SU-DHL-6 (cell line): ENCODE measurements around the gene TRIOBP.

Experiments used
- H2AFZ ChIP-seq: fragments of 200-600 bp; sonication (generic); 2 replicates; pipeline ENCODE4 v1.6.1; 2014; ENCODE audit warnings: low read depth, mild to moderate bottlenecking, moderate library complexity, mixed read lengths, antibody characterized with exemption, low read length; ENCODE audit not compliant: severe bottlenecking
- H3F3A ChIP-seq: fragments of 200-600 bp; shearing (Covaris generic); 2 replicates; pipeline ENCODE4 v1.6.0; 2016; ENCODE audit warnings: antibody characterized with exemption, mild to moderate bottlenecking; ENCODE audit not compliant: insufficient read depth
- H3K27ac ChIP-seq: fragments of 200-600 bp; sonication (generic); 2 replicates; pipeline ENCODE4 v1.5.1; 2016; ENCODE audit warnings: low read depth, mild to moderate bottlenecking, low read length, moderate library complexity, mixed read lengths
- H3K27me3 ChIP-seq: fragments of 200-600 bp; sonication (generic), shearing (Covaris generic); 2 replicates; pipeline ENCODE4 v1.6.0; 2014; ENCODE audit warnings: mild to moderate bottlenecking, low read length
- H3K36me3 ChIP-seq: fragments of 200-600 bp; sonication (generic); 2 replicates; pipeline ENCODE4 v1.6.1; 2014; ENCODE audit warnings: mild to moderate bottlenecking, low read length, mixed read lengths
- H3K4me2 ChIP-seq: fragments of 300-600, 200-600 bp; shearing (Covaris generic), sonication (generic); 2 replicates; pipeline ENCODE4 v1.6.0; 2014; ENCODE audit warnings: low read length, low read depth, mild to moderate bottlenecking; ENCODE audit not compliant: poor library complexity, severe bottlenecking
- H3K4me3 ChIP-seq: fragments of 200-600 bp; sonication (generic); 2 replicates; pipeline ENCODE4 v1.5.1; 2014; ENCODE audit warnings: antibody characterized with exemption, low read length, mild to moderate bottlenecking, mixed read lengths; ENCODE audit not compliant: insufficient read depth, poor library complexity, severe bottlenecking
- H3K79me2 ChIP-seq: fragments of 200-600 bp; sonication (generic); 2 replicates; pipeline ENCODE4 v1.6.1; 2014; ENCODE audit warnings: mild to moderate bottlenecking, low read length, moderate library complexity; ENCODE audit not compliant: insufficient read depth
- H3K9ac ChIP-seq: fragments of 200-600 bp; sonication (generic); 2 replicates; pipeline ENCODE4 v1.7.0; 2014; ENCODE audit warnings: mild to moderate bottlenecking, low read length
- H3K9me2 ChIP-seq: fragments of 200-600 bp; sonication (generic); replicated peaks from 2 replicates; pipeline ENCODE4 v1.6.1; 2014; ENCODE audit warnings: low read length; ENCODE audit not compliant: insufficient read depth
- H3K9me3 ChIP-seq: fragments of 200-600 bp; sonication (generic); 2 replicates; pipeline ENCODE4 v1.6.1; 2014; ENCODE audit warnings: low read length, mixed read lengths; ENCODE audit not compliant: insufficient read depth
- H4K20me1 ChIP-seq: fragments of 200-600 bp; sonication (generic); 2 replicates; pipeline ENCODE4 v1.6.1; 2014; ENCODE audit warnings: low read depth, mild to moderate bottlenecking, antibody characterized with exemption, low read length, moderate library complexity, mixed read lengths
- CTCF ChIP-seq: fragments of 200-600 bp; sonication (generic); IDR thresholded peaks from one replicate; pipeline ENCODE4 v1.5.1; 2017; ENCODE audit warnings: antibody characterized with exemption, mild to moderate bottlenecking, low read length, moderate library complexity; ENCODE audit not compliant: insufficient read depth, poor library complexity, severe bottlenecking
- EZH2phosphoT487 ChIP-seq: fragments of 200-600 bp; sonication (generic), shearing (Covaris generic); conservative IDR thresholded peaks from 2 replicates; pipeline ENCODE4 v1.6.1; 2018; ENCODE audit warnings: mild to moderate bottlenecking, antibody characterized with exemption, low read length, moderate library complexity, mixed read lengths

Gene TRIOBP

GRCh38 chr22:37662039-37662438 lies 34.8 kb upstream of the TRIOBP start:
- Histone ChIP-seq H3K9me2 (no peaks in the 10 kb centered on the region), H3F3A (peaks cover 20% of the 10 kb centered on the region), H3K4me3 (no peak overlapping the region), H3K9me3 (no peaks in the 10 kb centered on the region), H3K4me2 (peak overlapping the region; percentile 94), H3K36me3 (no peaks in the 10 kb centered on the region), H2AFZ (no peak overlapping the region), H3K27ac (peak overlapping the region; percentile 47), H3K79me2 (peaks cover 67% of the 10 kb centered on the region), H3K27me3 (no peaks in the 10 kb centered on the region), H3K9ac (peak overlapping the region; percentile 19; the same call in 1 of the 2 replicates), H4K20me1 (peaks cover 3% of the 10 kb centered on the region; the same call in 1 of the 2 replicates)
- no peak for TF ChIP-seq EZH2phosphoT487
- TF ChIP-seq CTCF = no peak

DNA sequence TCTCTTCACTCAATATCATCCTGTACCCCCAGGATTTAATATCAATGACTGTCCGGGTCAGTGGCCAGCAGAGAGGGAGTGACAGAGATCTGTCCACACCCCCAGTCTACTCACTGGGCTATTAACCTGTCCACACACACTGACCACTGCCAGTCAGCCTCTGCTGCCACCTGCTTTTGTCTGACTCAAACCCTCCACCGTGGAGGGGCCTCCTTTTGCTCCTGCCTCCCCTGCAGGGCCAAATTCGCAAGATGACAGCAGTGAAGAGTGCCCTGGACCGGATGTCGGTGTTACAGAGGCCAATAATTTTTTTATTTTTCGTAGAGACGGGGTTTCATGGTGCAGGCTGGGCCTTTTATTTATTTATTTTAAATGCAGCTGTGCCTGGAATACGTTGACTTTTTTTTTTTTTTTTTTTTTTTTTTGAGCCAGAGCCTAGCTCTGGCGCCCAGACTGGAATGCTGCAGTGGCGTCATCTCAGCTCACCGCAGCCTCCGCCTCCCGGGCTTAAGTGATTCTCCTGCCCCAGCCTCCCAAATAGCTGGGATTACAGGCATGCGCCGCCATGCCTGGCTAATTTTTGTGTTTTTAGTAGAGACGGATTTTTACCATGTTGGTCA lies 33.2 kb upstream of the TRIOBP start:
- peaks cover 3% of the 10 kb centered on the region; the same call in 1 of the 2 replicates for H4K20me1 ChIP-seq
- H3K27ac ChIP-seq = peak overlapping the region; percentile 44
- no peak overlapping the region; the same call in 1 of the 2 replicates for H3K9ac ChIP-seq
- H3K9me3 ChIP-seq = no peaks in the 10 kb centered on the region
- peaks cover 67% of the 10 kb centered on the region for H3K79me2 ChIP-seq
- peak overlapping the region; percentile 10 for H3K4me2 ChIP-seq
- H3K27me3 ChIP-seq = no peaks in the 10 kb centered on the region
- no peaks in the 10 kb centered on the region for H3K36me3 ChIP-seq
- H3F3A ChIP-seq = peaks cover 20% of the 10 kb centered on the region
- no peak for TF ChIP-seq EZH2phosphoT487
- no peak overlapping the region for H3K4me3 ChIP-seq
- H3K9me2 ChIP-seq = no peaks in the 10 kb centered on the region
- H2AFZ ChIP-seq = no peak overlapping the region

DNA sequence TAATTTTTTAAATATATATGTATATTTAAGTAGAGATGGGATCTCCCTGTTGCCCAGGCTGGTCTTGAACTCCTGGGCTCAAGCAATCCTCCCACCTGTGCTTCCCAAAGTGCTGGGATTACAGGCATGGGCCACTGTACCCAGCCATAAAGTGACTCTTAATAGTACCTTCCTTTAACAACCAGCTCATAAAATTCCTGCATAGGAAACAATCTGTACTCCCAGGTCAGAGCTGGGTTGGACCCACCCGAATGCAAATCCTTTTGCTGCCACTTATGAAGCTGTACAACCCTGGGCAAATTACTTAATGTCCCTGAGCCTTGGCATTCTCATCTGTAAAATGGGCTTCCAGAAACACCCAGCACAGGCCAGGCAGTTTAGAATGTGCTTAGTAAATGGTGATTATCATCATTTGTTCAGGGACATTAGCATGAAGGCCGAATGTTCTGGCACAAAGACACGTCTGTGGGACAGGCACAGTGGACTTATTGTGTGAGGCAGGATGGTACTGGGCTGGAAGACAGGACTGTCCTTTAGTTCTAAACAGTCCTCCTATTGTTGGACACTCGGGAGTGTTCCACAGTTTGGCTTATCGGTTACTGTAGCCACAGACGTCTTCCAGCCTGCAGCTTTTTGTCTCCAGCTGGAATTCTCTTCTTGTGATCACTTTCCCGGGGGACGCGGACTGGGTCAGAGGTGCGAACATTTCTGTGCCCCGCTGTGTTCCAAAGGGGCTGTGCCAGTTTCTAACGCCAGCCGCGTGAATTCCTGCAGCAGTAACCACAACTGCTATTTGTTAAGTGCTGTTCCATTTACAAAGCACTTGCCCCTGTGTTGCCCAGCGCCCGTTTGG lies 32.4 kb upstream of the TRIOBP start:
- Histone ChIP-seq H3K4me2 (no peak overlapping the region), H3K4me3 (no peak overlapping the region), H3K79me2 (peaks cover 63% of the 10 kb centered on the region), H3K27me3 (no peaks in the 10 kb centered on the region), H2AFZ (no peak overlapping the region), H3F3A (peaks cover 20% of the 10 kb centered on the region), H4K20me1 (peaks cover 3% of the 10 kb centered on the region; the same call in 1 of the 2 replicates), H3K36me3 (no peaks in the 10 kb centered on the region), H3K9ac (no peak overlapping the region), H3K9me2 (no peaks in the 10 kb centered on the region), H3K27ac (no peak overlapping the region), H3K9me3 (no peaks in the 10 kb centered on the region)
- TF ChIP-seq EZH2phosphoT487 = no peak

DNA sequence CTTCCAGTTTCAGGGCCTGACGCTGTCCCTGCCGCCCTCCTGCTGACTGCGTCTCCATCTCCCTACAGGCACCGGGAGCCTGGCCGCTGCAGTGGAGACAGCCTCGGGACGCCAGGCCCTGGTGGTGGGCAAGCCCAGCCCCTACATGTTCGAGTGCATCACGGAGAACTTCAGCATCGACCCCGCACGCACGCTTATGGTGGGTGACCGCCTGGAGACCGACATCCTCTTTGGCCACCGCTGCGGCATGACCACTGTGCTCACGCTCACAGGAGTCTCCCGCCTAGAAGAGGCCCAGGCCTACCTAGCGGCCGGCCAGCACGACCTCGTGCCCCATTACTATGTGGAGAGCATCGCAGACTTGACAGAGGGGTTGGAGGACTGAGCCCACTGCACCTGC lies 31.4 kb upstream of the TRIOBP start:
- Histone ChIP-seq H3F3A (peaks cover 10% of the 10 kb centered on the region), H3K27ac (no peak overlapping the region), H3K9ac (no peak overlapping the region), H3K36me3 (no peaks in the 10 kb centered on the region), H3K4me3 (no peak overlapping the region), H4K20me1 (peaks cover 3% of the 10 kb centered on the region; the same call in 1 of the 2 replicates), H3K79me2 (peaks cover 53% of the 10 kb centered on the region), H2AFZ (no peak overlapping the region), H3K9me3 (no peaks in the 10 kb centered on the region), H3K9me2 (no peaks in the 10 kb centered on the region), H3K27me3 (no peaks in the 10 kb centered on the region), H3K4me2 (no peak overlapping the region)
- TF ChIP-seq CTCF = no peak
- TF ChIP-seq EZH2phosphoT487 = no peak
